Smooth muscle cell (in vitro differentiated cells): Measurements from ENCODE around the gene KIAA1671. TPM values are rescaled to one million over a fixed set of nuclear protein-coding genes. Genes with fewer than 3 reads are reported as not detected.

Experiments used
- DNase-seq: peaks from one replicate; lab custom pipeline; 2025; ENCODE audit not compliant: unreplicated experiment; lab: John Stamatoyannopoulos, UW
- H2AFZ ChIP-seq: fragments of 200-600 bp; sonication (generic); 2 replicates; pipeline ENCODE4 v1.6.0; 2016; ENCODE audit warnings: antibody characterized with exemption, low read depth, mild to moderate bottlenecking
- H3F3A ChIP-seq: fragments of 200-600 bp; sonication (generic); 2 replicates; pipeline ENCODE4 v1.6.0; 2017; ENCODE audit warnings: antibody characterized with exemption, low read depth
- H3K27ac ChIP-seq: fragments of 200-600 bp; sonication (generic); 2 replicates; pipeline ENCODE4 v1.5.1; 2016; ENCODE audit warnings: low read depth, mild to moderate bottlenecking
- H3K27me3 ChIP-seq: fragments of 200-600 bp; sonication (generic); 2 replicates; pipeline ENCODE4 v1.6.1; 2016; ENCODE audit warnings: low read depth, mild to moderate bottlenecking
- H3K36me3 ChIP-seq: fragments of 200-600 bp; sonication (generic); 2 replicates; pipeline ENCODE4 v1.5.1; 2016; ENCODE audit warnings: low read depth
- H3K4me1 ChIP-seq: fragments of 200-600 bp; sonication (generic); 2 replicates; pipeline ENCODE4 v1.5.1; 2016; ENCODE audit warnings: low read depth
- H3K4me2 ChIP-seq: fragments of 200-600 bp; sonication (generic); 2 replicates; pipeline ENCODE4 v1.6.0; 2016; ENCODE audit warnings: mild to moderate bottlenecking
- H3K4me3 ChIP-seq: fragments of 200-600 bp; sonication (generic); 2 replicates; pipeline ENCODE4 v1.5.1; 2016; ENCODE audit warnings: mild to moderate bottlenecking
- H3K79me2 ChIP-seq: fragments of 200-600 bp; sonication (generic); 2 replicates; pipeline ENCODE4 v1.6.0; 2016; ENCODE audit warnings: low read depth, mild to moderate bottlenecking
- H3K9ac ChIP-seq: fragments of 200-600 bp; sonication (generic); 2 replicates; pipeline ENCODE4 v1.6.0; 2016; ENCODE audit warnings: low read depth
- H3K9me3 ChIP-seq: fragments of 200-600 bp; sonication (generic); replicated peaks from 2 replicates; pipeline ENCODE4 v1.5.1; 2016; ENCODE audit warnings: low read depth
- H4K20me1 ChIP-seq: fragments of 200-600 bp; sonication (generic); 2 replicates; pipeline ENCODE4 v1.6.0; 2016; ENCODE audit warnings: low read depth
- CTCF ChIP-seq: fragments of 200-600 bp; sonication (generic); IDR thresholded peaks from 2 replicates; pipeline ENCODE4 v1.5.1; 2017; ENCODE audit warnings: borderline replicate concordance, mild to moderate bottlenecking, antibody characterized with exemption; ENCODE audit not compliant: insufficient read depth, poor library complexity, severe bottlenecking
- WGBS: methylation state at CpG from one replicate; pipeline ENCODE4 v1.1.7; 2016; ENCODE audit warnings: low lambda C conversion rate; 5-methylcytosine and 5-hydroxymethylcytosine counted together
- polyA plus RNA-seq: library from polyadenylated mRNA; unstranded; fragments of >200 nt; fragmentation: Nextera tagmentation; extraction: Ambion mirVana; gene quantifications from 2 replicates; pipeline ENCODE4 v1.2.1, GENCODE V29; 2016
- total RNA-seq: library from RNA; depleted of rRNA; stranded (reverse); fragments of >200 nt; gene quantifications from 2 replicates; pipeline ENCODE4 v1.2.3, GENCODE V29; 2014

KIAA1671 gene
- total and polyA plus RNA-seq, 2 experiments from 2014 or later = 1.7 to 7.6 TPM

- H3K4me2 ChIP-seq = no peak overlapping the region
- no peak for DNase-seq
- WGBS = 96% methylated on average over 5 of the region's 5 CpGs
These were observed 134.4 kb downstream of the KIAA1671 start for GRCh38 chr22:25086902-25087282.

DNA sequence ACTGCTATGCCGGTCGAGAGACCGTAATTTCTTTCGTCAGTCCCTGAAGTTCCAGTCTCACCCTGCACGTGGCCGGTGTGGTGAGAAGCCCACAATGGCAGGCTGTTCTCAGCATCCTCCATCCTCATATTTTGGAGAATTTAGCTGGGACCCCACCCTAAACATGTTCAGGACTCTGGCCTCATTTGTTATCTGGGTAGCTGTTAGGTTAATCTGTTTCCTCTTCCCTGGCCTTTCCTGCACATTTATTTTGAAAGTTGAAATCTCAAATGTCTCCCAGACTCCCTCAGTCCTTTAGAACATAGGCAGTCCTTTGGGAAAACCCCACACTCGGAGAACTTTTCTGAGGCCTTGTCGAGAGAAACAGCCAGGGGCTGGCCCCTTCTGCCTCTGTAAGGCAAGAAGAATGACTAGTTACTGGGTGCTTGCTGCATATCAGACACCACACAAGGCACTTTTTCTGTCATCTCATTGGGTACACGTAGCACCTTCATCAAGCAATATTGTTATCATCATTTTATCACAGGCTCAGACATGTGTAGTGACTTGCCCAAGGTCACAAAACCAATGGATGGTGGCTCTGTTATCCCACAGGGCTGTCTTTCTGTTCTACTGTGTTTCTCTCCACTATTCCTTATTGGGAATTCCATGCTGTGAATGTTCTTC is 137.8 kb downstream of the KIAA1671 start:
- H3F3A ChIP-seq = no peaks in the 10 kb centered on the region
- H3K9ac ChIP-seq = no peak overlapping the region
- H2AFZ ChIP-seq = no peak overlapping the region
- H3K27ac ChIP-seq = no peak overlapping the region
- no peaks in the 10 kb centered on the region for H3K9me3 ChIP-seq
- no peaks in the 10 kb centered on the region for H4K20me1 ChIP-seq
- 91% methylated on average over 9 of the region's 9 CpGs for WGBS
- H3K79me2 ChIP-seq = no peaks in the 10 kb centered on the region
- H3K4me1 ChIP-seq = no peaks in the 10 kb centered on the region
- DNase-seq = no peak
- H3K27me3 ChIP-seq = no peaks in the 10 kb centered on the region
- H3K4me2 ChIP-seq = no peak overlapping the region
- no peak for TF ChIP-seq CTCF
- no peaks in the 10 kb centered on the region for H3K36me3 ChIP-seq
- H3K4me3 ChIP-seq = no peak overlapping the region

More at GRCh38 chr22:25086902-25087282, 134.4 kb downstream of the KIAA1671 start:
- Histone ChIP-seq H3K9me3 (no peaks in the 10 kb centered on the region), H3K79me2 (no peaks in the 10 kb centered on the region), H3K27me3 (no peaks in the 10 kb centered on the region), H3K27ac (no peak overlapping the region), H3F3A (no peaks in the 10 kb centered on the region), H3K36me3 (no peaks in the 10 kb centered on the region), H2AFZ (no peak overlapping the region), H4K20me1 (no peaks in the 10 kb centered on the region), H3K4me3 (no peak overlapping the region), H3K9ac (no peak overlapping the region), H3K4me1 (no peaks in the 10 kb centered on the region)
- TF ChIP-seq CTCF = no peak

DNA sequence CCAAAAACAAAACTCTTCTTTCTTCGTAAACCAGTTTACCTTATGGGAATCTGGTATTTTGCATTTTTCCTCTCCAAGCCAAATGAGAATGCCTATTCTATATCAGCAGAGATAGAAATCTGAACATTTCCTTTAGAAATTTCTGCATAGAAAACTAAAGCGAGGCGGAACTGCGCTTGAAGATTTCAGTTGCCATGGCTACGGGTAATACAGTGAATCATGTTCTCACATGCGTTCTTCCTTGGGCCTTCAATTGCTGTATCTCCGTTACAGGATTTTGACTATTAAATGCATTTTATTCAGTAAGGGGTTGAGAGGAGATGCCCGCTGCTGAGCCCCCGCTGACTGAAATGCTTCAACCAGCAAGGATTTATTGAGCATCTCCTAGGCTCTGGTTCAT is 138.9 kb downstream of the KIAA1671 start:
- Histone ChIP-seq H3K27me3 (no peaks in the 10 kb centered on the region), H3K36me3 (no peaks in the 10 kb centered on the region), H4K20me1 (no peaks in the 10 kb centered on the region), H3K9me3 (no peaks in the 10 kb centered on the region), H3K4me2 (no peak overlapping the region), H3K27ac (no peak overlapping the region), H3K9ac (no peak overlapping the region), H3K4me1 (no peaks in the 10 kb centered on the region), H3K4me3 (no peak overlapping the region), H3K79me2 (no peaks in the 10 kb centered on the region), H3F3A (no peaks in the 10 kb centered on the region), H2AFZ (no peak overlapping the region)
- 96% methylated on average over 9 of the region's 9 CpGs for WGBS
- TF ChIP-seq CTCF = no peak
- DNase-seq = no peak

GRCh38 chr22:25092119-25092518 is 139.6 kb downstream of the KIAA1671 start:
- Histone ChIP-seq H2AFZ (no peak overlapping the region), H3K4me1 (no peaks in the 10 kb centered on the region), H3K9me3 (no peaks in the 10 kb centered on the region), H3F3A (no peaks in the 10 kb centered on the region), H3K79me2 (no peaks in the 10 kb centered on the region), H3K4me2 (no peak overlapping the region), H3K36me3 (no peaks in the 10 kb centered on the region), H3K9ac (no peak overlapping the region), H3K27ac (no peak overlapping the region), H3K4me3 (no peak overlapping the region), H3K27me3 (no peaks in the 10 kb centered on the region), H4K20me1 (no peaks in the 10 kb centered on the region)
- no peak for DNase-seq
- TF ChIP-seq CTCF = no peak
- 96% methylated on average over 4 of the region's 4 CpGs for WGBS
